Gastroesophageal sphincter (tissue), 3 donors: ENCODE data around the gene TTC9C.

Source experiments
- EP300 ChIP-seq: sonication (generic); formaldehyde crosslinking; IDR thresholded peaks from one replicate; pipeline ENCODE4 v1.6.1; 2017; ENCODE audit warnings: antibody characterized with exemption, mild to moderate bottlenecking
- POLR2A ChIP-seq, 2 donors: fragments of 450-650 bp; IDR thresholded peaks; one replicate each; pipeline ENCODE4 v1.6.1; 2017; ENCODE audit warnings: antibody characterized with exemption in 2 of 2, mild to moderate bottlenecking in 2 of 2, moderate library complexity in 1 of 2
- POLR2AphosphoS5 ChIP-seq: sonication (generic); formaldehyde crosslinking; IDR thresholded peaks from one replicate; pipeline ENCODE4 v1.6.1; 2017; ENCODE audit warnings: antibody characterized with exemption
- TF ChIP-seq, protein P1 (sequence below), 4 experiments: fragments of 200-600 bp in 2 of 4; fragments of 450-650 bp in 2 of 4; sonication (generic) in 1 of 4; IDR thresholded peaks; one replicate each; pipeline ENCODE4 v1.5.1; 2017 to 2019; ENCODE audit warnings: antibody characterized with exemption in 4 of 4, mild to moderate bottlenecking in 2 of 4, moderate library complexity in 2 of 4

DNA sequence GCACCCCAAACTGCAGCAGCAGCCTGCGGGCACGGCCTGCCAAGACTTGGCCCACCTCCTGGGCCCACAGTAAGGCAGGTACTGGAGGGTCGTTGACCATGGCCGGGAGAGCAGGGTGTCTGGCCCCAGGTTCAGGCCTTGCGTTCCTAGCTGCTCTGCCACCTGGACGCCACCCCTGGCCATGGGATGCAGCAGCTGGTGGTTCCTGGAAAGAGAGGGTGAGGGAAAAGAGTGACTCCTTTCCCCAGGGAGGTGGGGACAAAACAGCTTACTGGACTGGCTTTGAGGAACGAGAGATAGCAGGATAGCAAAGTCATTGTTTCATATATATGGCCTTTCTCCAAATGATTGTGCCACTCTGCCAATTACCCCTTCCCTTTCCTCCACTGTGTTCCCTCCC, 22.9 kb upstream of the TTC9C start:
- TF ChIP-seq, protein P1, sequence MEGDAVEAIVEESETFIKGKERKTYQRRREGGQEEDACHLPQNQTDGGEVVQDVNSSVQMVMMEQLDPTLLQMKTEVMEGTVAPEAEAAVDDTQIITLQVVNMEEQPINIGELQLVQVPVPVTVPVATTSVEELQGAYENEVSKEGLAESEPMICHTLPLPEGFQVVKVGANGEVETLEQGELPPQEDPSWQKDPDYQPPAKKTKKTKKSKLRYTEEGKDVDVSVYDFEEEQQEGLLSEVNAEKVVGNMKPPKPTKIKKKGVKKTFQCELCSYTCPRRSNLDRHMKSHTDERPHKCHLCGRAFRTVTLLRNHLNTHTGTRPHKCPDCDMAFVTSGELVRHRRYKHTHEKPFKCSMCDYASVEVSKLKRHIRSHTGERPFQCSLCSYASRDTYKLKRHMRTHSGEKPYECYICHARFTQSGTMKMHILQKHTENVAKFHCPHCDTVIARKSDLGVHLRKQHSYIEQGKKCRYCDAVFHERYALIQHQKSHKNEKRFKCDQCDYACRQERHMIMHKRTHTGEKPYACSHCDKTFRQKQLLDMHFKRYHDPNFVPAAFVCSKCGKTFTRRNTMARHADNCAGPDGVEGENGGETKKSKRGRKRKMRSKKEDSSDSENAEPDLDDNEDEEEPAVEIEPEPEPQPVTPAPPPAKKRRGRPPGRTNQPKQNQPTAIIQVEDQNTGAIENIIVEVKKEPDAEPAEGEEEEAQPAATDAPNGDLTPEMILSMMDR (IDR thresholded peaks at IDR 0.05), result no peak
- TF ChIP-seq POLR2A (IDR thresholded peaks at IDR 0.05), result no peak
- no peak for TF ChIP-seq POLR2AphosphoS5
- TF ChIP-seq EP300, result no peak
